HG02610 (cell line): ENCODE results near the gene CNTN2.

Experiments used
- ATAC-seq: cut with Tn5 transposase; IDR thresholded peaks from one replicate; pipeline ENCODE4 v1.9.1; 2021; ENCODE audit warnings: mild to moderate bottlenecking, moderate library complexity; ENCODE audit not compliant: unreplicated experiment

The CNTN2 gene

DNA sequence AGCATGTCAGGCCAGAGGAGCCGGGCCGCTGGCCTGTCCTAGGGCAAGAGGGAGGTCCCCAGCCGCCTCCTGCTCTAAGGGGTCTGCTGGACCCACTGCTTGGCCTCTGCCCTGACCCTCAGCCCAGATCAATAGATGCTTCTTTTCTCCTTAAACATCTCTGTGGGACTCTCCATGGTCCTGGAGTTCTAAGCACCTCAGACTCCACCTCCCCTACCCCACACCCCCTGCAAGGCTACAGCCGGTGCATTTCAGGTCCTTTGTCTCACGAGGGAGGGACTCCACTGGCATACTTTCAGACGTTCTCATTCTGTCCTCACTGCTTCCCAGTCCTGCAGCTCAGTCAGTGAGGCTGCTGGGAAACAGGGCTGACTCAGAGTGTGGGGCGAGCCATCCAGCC lies 11.0 kb downstream of the CNTN2 start:
- no peak for ATAC-seq

- ATAC-seq = no peak
These were observed 13.2 kb downstream of the CNTN2 start for GRCh38 chr1:205056188-205056611.

- no peak for ATAC-seq
These were observed 14.1 kb downstream of the CNTN2 start for GRCh38 chr1:205056956-205057568.

DNA sequence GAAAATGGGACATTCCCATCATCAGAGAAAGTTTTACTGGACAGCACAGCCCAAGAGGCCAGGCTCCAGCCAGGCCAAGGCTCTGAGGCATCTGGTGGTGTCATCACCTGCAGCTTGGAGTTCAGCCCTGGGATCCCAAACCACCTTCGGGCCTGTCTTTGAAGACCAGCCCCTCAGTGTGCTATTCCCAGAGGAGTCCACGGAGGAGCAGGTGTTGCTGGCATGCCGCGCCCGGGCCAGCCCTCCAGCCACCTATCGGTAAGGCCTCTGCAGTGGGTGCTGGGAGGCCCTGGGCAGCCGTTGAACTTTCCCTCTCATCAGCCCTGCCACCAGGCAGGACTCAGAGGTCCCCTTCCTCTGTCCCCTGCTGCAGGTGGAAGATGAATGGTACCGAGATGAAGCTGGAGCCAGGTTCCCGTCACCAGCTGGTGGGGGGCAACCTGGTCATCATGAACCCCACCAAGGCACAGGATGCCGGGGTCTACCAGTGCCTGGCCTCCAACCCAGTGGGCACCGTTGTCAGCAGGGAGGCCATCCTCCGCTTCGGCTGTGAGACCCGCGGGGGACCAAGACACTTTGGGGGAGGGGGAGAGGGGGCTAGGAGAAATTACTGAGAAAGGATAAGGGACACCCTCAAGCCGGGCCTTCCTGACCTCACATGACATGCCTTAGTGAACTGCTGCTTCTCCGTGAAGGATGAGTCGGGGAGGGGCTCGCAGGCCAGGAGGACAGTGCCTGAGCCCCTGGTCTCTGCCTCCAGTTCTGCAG lies 15.0 kb downstream of the CNTN2 start:
- ATAC-seq = no peak

DNA sequence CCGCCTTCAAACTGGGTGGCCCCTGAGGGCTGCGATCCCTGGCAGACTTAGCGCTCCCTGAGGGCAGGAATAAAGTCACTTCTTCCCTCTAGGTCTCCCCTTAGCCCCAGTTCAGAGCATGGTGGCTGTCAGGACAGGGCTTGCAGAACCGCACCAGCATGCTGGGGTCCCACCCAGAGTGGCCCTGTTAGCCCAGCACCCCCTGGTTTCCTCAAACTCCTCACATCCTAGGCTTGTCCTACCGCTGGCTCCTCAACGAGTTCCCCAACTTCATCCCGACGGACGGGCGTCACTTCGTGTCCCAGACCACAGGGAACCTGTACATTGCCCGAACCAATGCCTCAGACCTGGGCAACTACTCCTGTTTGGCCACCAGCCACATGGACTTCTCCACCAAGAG lies 15.8 kb downstream of the CNTN2 start:
- ATAC-seq = no peak

- no peak for ATAC-seq
These were observed 16.6 kb downstream of the CNTN2 start for GRCh38 chr1:205059660-205060059.

GRCh38 chr1:205060746-205061145 lies 17.7 kb downstream of the CNTN2 start:
- no peak for ATAC-seq

- ATAC-seq = no peak
These were observed 18.2 kb downstream of the CNTN2 start for GRCh38 chr1:205061227-205061626.

- ATAC-seq = no peak
These were observed 18.7 kb downstream of the CNTN2 start for GRCh38 chr1:205061665-205062069.

- ATAC-seq = no peak
These were observed 19.3 kb downstream of the CNTN2 start for GRCh38 chr1:205062319-205062718.

DNA sequence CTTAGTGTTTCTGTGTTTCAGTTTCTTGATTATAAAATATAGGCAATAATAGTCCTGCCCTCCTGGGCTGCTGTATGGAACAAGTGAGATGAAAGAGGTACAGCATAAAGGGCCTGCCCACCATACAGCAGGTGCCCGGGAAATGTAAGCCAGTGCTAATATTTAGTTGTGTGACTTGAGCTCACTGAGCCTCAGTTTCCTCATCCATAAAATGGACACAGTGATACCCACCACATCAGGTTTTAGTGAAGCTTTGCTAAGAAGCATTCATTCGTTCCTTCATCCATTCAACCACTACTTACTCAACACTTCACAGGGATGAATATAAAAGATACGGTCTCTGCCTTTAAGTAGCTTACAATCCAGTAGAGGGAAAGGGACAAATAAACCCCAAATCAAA lies 19.9 kb downstream of the CNTN2 start:
- ATAC-seq = no peak

- no peak for ATAC-seq
These were observed 21.3 kb downstream of the CNTN2 start for GRCh38 chr1:205064301-205064700.

DNA sequence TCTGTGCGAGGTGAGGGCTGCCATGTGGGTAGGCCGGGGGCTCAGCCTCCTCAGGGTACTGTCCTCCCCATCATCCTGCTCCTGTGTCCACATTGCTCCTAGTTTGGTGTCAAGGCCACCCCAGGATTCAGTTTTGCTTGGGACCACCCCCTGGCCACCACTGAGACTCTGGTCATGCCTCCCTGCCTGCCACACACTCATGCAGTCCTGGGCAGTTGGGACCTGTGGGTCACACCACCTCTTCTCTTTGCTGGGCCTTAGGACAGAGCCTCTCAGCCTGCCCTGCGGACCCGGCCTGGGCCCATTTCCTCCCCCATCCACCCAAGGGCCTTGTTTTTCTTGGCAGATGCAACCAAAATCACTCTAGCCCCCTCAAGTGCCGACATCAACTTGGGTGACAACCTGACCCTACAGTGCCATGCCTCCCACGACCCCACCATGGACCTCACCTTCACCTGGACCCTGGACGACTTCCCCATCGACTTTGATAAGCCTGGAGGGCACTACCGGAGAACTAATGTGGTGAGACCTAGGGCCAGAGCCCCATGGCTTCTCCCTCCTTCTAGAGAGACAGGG lies 21.8 kb downstream of the CNTN2 start:
- no peak for ATAC-seq

DNA sequence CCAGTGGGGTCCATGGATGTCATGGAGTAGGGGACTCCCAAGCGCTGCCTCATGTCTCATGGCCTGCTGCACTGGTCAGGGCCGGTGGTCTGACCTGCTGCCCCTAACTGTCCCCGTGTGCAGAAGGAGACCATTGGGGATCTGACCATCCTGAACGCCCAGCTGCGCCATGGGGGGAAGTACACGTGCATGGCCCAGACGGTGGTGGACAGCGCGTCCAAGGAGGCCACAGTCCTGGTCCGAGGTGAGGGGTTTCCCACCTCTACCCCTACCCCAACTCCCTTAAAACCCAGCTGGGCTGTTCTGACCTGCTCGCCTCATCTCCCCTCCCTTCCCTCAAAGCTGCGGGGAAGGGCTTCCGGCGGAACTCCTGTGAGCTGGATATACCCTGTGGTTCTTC lies 22.7 kb downstream of the CNTN2 start:
- no peak for ATAC-seq

GRCh38 chr1:205066141-205066818 lies 23.3 kb downstream of the CNTN2 start:
- no peak for ATAC-seq

DNA sequence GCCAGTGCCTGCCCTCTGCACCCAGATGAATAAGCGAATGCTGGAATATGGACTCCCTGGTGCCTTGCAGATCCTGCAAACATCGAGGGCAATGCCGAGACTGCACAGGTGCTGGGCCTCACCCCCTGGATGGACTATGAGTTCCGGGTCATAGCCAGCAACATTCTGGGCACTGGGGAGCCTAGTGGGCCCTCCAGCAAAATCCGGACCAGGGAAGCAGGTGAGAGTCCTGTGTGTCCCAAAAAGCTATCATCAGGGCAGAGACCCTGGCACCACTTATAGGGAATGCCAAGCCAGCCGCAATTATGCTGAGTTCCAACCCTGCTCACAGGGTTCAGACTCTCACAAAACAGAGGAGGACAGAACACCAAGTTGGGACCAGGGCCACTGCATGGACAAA lies 24.0 kb downstream of the CNTN2 start:
- ATAC-seq = no peak

DNA sequence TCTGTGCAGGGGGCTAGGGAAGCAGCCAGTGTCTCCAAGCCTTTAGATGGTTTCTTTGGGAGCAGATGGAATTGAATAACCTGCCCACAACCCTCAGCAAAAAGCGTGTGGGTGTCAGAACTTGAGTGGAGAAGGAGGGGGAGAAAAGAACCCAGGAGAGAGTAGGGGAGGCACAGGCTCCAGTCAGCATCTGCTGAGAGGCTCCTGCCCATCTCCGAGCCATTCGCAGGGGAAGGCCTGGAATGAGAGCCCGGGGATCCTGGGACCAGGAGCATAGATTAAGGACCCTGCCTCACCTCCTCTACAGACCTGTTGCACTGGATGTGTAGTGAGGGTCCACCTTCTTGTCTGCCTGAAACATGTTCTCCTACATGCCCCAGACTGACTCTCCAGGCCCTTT lies 25.0 kb downstream of the CNTN2 start:
- no peak for ATAC-seq

GRCh38 chr1:205068457-205069040 lies 25.5 kb downstream of the CNTN2 start:
- no peak for ATAC-seq

- no peak for ATAC-seq
These were observed 26.5 kb downstream of the CNTN2 start for GRCh38 chr1:205069371-205070125.

- ATAC-seq = no peak
These were observed 28.0 kb downstream of the CNTN2 start for GRCh38 chr1:205071028-205071409.

DNA sequence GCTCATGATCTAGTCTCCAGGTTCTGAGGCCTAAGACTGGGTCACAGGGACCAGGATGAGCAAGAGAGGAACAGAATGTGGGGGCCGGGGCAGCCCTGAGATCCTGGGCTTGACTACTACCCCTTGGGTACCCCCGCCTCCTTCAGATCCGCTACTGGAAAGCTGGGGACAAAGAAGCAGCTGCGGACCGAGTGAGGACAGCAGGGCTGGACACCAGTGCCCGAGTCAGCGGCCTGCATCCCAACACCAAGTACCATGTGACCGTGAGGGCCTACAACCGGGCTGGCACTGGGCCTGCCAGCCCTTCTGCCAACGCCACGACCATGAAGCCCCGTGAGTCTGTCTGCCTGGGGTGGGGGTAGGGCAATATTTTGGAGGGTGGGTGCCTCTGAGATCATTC lies 28.8 kb downstream of the CNTN2 start:
- no peak for ATAC-seq
